HEK293 (cell line): ENCODE results near the gene ROBO1.

Source experiments
- BCL11B ChIP-seq: fragments of 450-650 bp; formaldehyde crosslinking; IDR thresholded peaks from 2 replicates; pipeline ENCODE4 v1.5.1; 2016; ENCODE audit warnings: low read depth, missing biosample characterization, missing genetic modification characterization
- BCL6B ChIP-seq: fragments of 450-650 bp; formaldehyde crosslinking; IDR thresholded peaks from 2 replicates; pipeline ENCODE4 v1.5.1; 2017; ENCODE audit warnings: missing biosample characterization, missing genetic modification characterization
- CTCF ChIP-seq: fragments of 450-650 bp; formaldehyde crosslinking; IDR thresholded peaks from 2 replicates; pipeline ENCODE4 v1.5.1; 2016; ENCODE audit warnings: missing biosample characterization, missing genetic modification characterization
- EGR2 ChIP-seq: fragments of 450-650 bp; formaldehyde crosslinking; IDR thresholded peaks from 2 replicates; pipeline ENCODE4 v1.5.1; 2016; ENCODE audit warnings: low read depth, missing biosample characterization, missing genetic modification characterization
- GFI1B ChIP-seq: fragments of 450-650 bp; formaldehyde crosslinking; IDR thresholded peaks from 2 replicates; pipeline ENCODE4 v1.5.1; 2016; ENCODE audit warnings: missing biosample characterization, missing genetic modification characterization
- HOXA7 ChIP-seq: sonication (generic); formaldehyde crosslinking; IDR thresholded peaks from 2 replicates; pipeline ENCODE4 v1.8.1; 2022; ENCODE audit warnings: missing genetic modification reagents, borderline replicate concordance
- KLF10 ChIP-seq: fragments of 450-650 bp; IDR thresholded peaks from 2 replicates; pipeline ENCODE4 v1.5.1; 2018; ENCODE audit warnings: missing biosample characterization, mild to moderate bottlenecking, missing genetic modification characterization
- MZF1 ChIP-seq: fragments of 450-650 bp; formaldehyde crosslinking; IDR thresholded peaks from 2 replicates; pipeline ENCODE4 v1.5.1; 2017; ENCODE audit warnings: missing biosample characterization, missing genetic modification characterization, borderline replicate concordance
- SP7 ChIP-seq: fragments of 450-650 bp; formaldehyde crosslinking; IDR thresholded peaks from 2 replicates; pipeline ENCODE4 v1.5.1; 2016; ENCODE audit warnings: missing biosample characterization, missing genetic modification characterization
- ZBTB10 ChIP-seq: fragments of 450-650 bp; formaldehyde crosslinking; IDR thresholded peaks from 2 replicates; pipeline ENCODE4 v1.5.1; 2016; ENCODE audit warnings: missing biosample characterization, missing genetic modification characterization
- ZBTB11 ChIP-seq: fragments of 450-650 bp; formaldehyde crosslinking; conservative IDR thresholded peaks from 2 replicates; pipeline ENCODE4 v1.5.1; 2016; ENCODE audit warnings: low read depth, missing biosample characterization, missing genetic modification characterization
- ZBTB6 ChIP-seq: fragments of 450-650 bp; formaldehyde crosslinking; IDR thresholded peaks from 2 replicates; pipeline ENCODE4 v1.5.1; 2017; ENCODE audit warnings: missing biosample characterization, missing genetic modification characterization
- ZBTB8A ChIP-seq: fragments of 450-650 bp; formaldehyde crosslinking; IDR thresholded peaks from 2 replicates; pipeline ENCODE4 v1.5.1; 2016; ENCODE audit warnings: missing biosample characterization, missing genetic modification characterization
- ZEB2 ChIP-seq: fragments of 450-650 bp; formaldehyde crosslinking; IDR thresholded peaks from 2 replicates; pipeline ENCODE4 v1.5.1; 2016; ENCODE audit warnings: missing biosample characterization, missing genetic modification characterization
- ZFP41 ChIP-seq: fragments of 450-650 bp; formaldehyde crosslinking; IDR thresholded peaks from 2 replicates; pipeline ENCODE4 v1.5.1; 2016; ENCODE audit warnings: missing biosample characterization, missing genetic modification characterization, borderline replicate concordance
- ZNF114 ChIP-seq: fragments of 450-650 bp; formaldehyde crosslinking; IDR thresholded peaks from 2 replicates; pipeline ENCODE4 v1.5.0; 2017; ENCODE audit warnings: missing biosample characterization, missing genetic modification characterization
- ZNF140 ChIP-seq: fragments of 450-650 bp; formaldehyde crosslinking; IDR thresholded peaks from 2 replicates; pipeline ENCODE4 v1.5.1; 2016; ENCODE audit warnings: missing biosample characterization, missing genetic modification characterization
- ZNF174 ChIP-seq: fragments of 450-650 bp; formaldehyde crosslinking; IDR thresholded peaks from 2 replicates; pipeline ENCODE4 v1.5.0; 2017; ENCODE audit warnings: missing biosample characterization, mild to moderate bottlenecking, missing genetic modification characterization
- ZNF280C ChIP-seq: fragments of 450-650 bp; formaldehyde crosslinking; IDR thresholded peaks from 2 replicates; pipeline ENCODE4 v1.5.1; 2016; ENCODE audit warnings: missing biosample characterization, missing genetic modification characterization
- ZNF416 ChIP-seq: fragments of 450-650 bp; formaldehyde crosslinking; IDR thresholded peaks from 2 replicates; pipeline ENCODE4 v1.5.1; 2016; ENCODE audit warnings: missing biosample characterization, missing genetic modification characterization
- ZNF558 ChIP-seq: fragments of 450-650 bp; formaldehyde crosslinking; IDR thresholded peaks from 2 replicates; pipeline ENCODE4 v1.5.1; 2016; ENCODE audit warnings: missing biosample characterization, missing genetic modification characterization
- ZNF707 ChIP-seq: fragments of 450-650 bp; formaldehyde crosslinking; IDR thresholded peaks from 2 replicates; pipeline ENCODE4 v1.5.1; 2016; ENCODE audit warnings: missing biosample characterization, missing genetic modification characterization
- ZNF76 ChIP-seq: fragments of 450-650 bp; formaldehyde crosslinking; IDR thresholded peaks from 2 replicates; pipeline ENCODE4; 2016; ENCODE audit warnings: low read depth, missing biosample characterization, missing genetic modification characterization, borderline replicate concordance
- ZNF777 ChIP-seq: fragments of 450-650 bp; formaldehyde crosslinking; IDR thresholded peaks from 2 replicates; pipeline ENCODE4 v1.5.1; 2017; ENCODE audit warnings: missing biosample characterization, missing genetic modification characterization, borderline replicate concordance
- ZNF830 ChIP-seq: fragments of 450-650 bp; IDR thresholded peaks from 2 replicates; pipeline ENCODE4 v1.5.0; 2018; ENCODE audit warnings: missing biosample characterization, missing genetic modification characterization, low read depth, mild to moderate bottlenecking, moderate library complexity

Gene ROBO1

GRCh38 chr3:78994174-78995027 is 773.4 kb downstream of the ROBO1 start (continued):
- no peak for TF ChIP-seq ZBTB10 (tag by site-specific recombination)
- TF ChIP-seq CTCF (tag by site-specific recombination): no peak
- 0 out of 2 replicates have a peak, but pooled peaks have one; percentile 13 for TF ChIP-seq BCL11B
- no peak for TF ChIP-seq ZNF280C (tag by site-specific recombination)
- TF ChIP-seq ZNF707 (tag by site-specific recombination): no peak
- TF ChIP-seq ZNF140 (tag by site-specific recombination): no peak
- TF ChIP-seq ZFP41 (tag by site-specific recombination): no peak
- no peak for TF ChIP-seq EGR2 (tag by site-specific recombination)
- no peak for TF ChIP-seq ZNF114 (tag by site-specific recombination)
- TF ChIP-seq KLF10 (tag by site-specific recombination): peak; percentile 48; the same call in 1 of the 2 replicates
- no peak for TF ChIP-seq MZF1
- no peak for TF ChIP-seq HOXA7 (CRISPR knock-in tag)
- TF ChIP-seq ZNF558: 0 out of 2 replicates have a peak, but pooled peaks have one; percentile 12
- peak; percentile 95 for TF ChIP-seq GFI1B (tag by site-specific recombination)
- 0 out of 2 replicates have a peak, but pooled peaks have one; percentile 56 for TF ChIP-seq ZEB2
- no peak; the same call in 1 of the 2 replicates for TF ChIP-seq ZBTB8A (tag by site-specific recombination)
- no peak for TF ChIP-seq ZNF416 (tag by site-specific recombination)
- TF ChIP-seq SP7: peak; percentile 91
- TF ChIP-seq ZNF174 (tag by site-specific recombination): no peak
- TF ChIP-seq ZNF76 (tag by site-specific recombination): 0 out of 2 replicates have a peak, but pooled peaks have one; percentile 23
- no peak for TF ChIP-seq ZNF830 (tag by site-specific recombination)
- no peak for TF ChIP-seq ZBTB11 (tag by site-specific recombination)
- no peak for TF ChIP-seq BCL6B
- no peak for TF ChIP-seq ZNF777 (tag by site-specific recombination)
- TF ChIP-seq ZBTB6 (tag by site-specific recombination): no peak
